Breast epithelium (tissue), 4 donors: ENCODE measurements around the gene FRRS1. TPM values are rescaled to one million over a fixed set of nuclear protein-coding genes. Genes with fewer than 3 reads are reported as not detected.
"Not testable (repeated sequence)": the region's sequence is repeated elsewhere in the genome, so short reads cannot be mapped to it uniquely, and the experiment has no call there.

Experiments
- DNase-seq, 2 donors: peaks; one replicate each; pipeline ENCODE4 v3.0.0-alpha.2; 2019; ENCODE audit warnings: low spot score in 2 of 2
- H3K27ac ChIP-seq, 2 donors: fragments of 200-600 bp; sonication (generic) in 1 of 2; one replicate each; pipeline ENCODE4 v1.5.1; 2016 to 2019; ENCODE audit warnings: mild to moderate bottlenecking in 1 of 2
- H3K27me3 ChIP-seq, 2 donors: fragments of 200-600 bp; sonication (generic) in 1 of 2; one replicate each; pipeline versions ENCODE4 v1.5.1 to v1.6.0; 2017 to 2019; ENCODE audit warnings: control low read depth in 1 of 2, mild to moderate bottlenecking in 1 of 2
- H3K36me3 ChIP-seq: fragments of 200-600 bp; one replicate; pipeline ENCODE4 v1.5.1; 2019
- H3K4me1 ChIP-seq, 2 donors: fragments of 200-600 bp; sonication (generic); one replicate each; pipeline ENCODE4 v1.5.1; 2016 to 2019; ENCODE audit warnings: control low read depth in 1 of 2
- H3K4me3 ChIP-seq, 3 donors: fragments of 200-600 bp; sonication (generic); 1 replicate in 2 of 3; 2 replicates in 1 of 3; pipeline ENCODE4 v1.5.1; 2016 to 2019; ENCODE audit warnings: mild to moderate bottlenecking in 3 of 3, moderate library complexity in 2 of 3
- H3K9me3 ChIP-seq, 2 donors: fragments of 200-600 bp; sonication (generic) in 1 of 2; one replicate each; pipeline ENCODE4 v1.5.1; 2016 to 2019; ENCODE audit warnings: control low read depth in 1 of 2
- POLR2A ChIP-seq: fragments of 450-650 bp; IDR thresholded peaks from one replicate; pipeline ENCODE4 v1.6.1; 2016; ENCODE audit warnings: antibody characterized with exemption, mild to moderate bottlenecking, moderate library complexity
- POLR2AphosphoS5 ChIP-seq, 3 donors: sonication (generic); formaldehyde crosslinking; IDR thresholded peaks; one replicate each; pipeline ENCODE4 v1.6.1; 2017; ENCODE audit warnings: antibody characterized with exemption in 3 of 3
- intact Hi-C: fragments of 100-400 bp; cut with DNase I; formaldehyde crosslinking; loops from one replicate; pipeline ENCODE4 v1.15.1; 2023; ENCODE audit warnings: low total_unique reads
- total RNA-seq, 3 donors: library from RNA; depleted of rRNA; stranded (reverse); fragments of >200 nt; gene quantifications; one replicate each; pipeline ENCODE4 v1.1.0, GENCODE V29; 2016
- TF ChIP-seq, protein P1 (sequence below), 3 donors: fragments of 450-650 bp; IDR thresholded peaks; one replicate each; pipeline ENCODE4 v1.5.1; 2016 to 2017; ENCODE audit warnings: antibody characterized with exemption in 3 of 3, mild to moderate bottlenecking in 3 of 3, moderate library complexity in 3 of 3

Gene FRRS1
- total RNA-seq, 3 donors from 2014 or later, result 12.1 to 21.1 (median 12.5) TPM

DNA sequence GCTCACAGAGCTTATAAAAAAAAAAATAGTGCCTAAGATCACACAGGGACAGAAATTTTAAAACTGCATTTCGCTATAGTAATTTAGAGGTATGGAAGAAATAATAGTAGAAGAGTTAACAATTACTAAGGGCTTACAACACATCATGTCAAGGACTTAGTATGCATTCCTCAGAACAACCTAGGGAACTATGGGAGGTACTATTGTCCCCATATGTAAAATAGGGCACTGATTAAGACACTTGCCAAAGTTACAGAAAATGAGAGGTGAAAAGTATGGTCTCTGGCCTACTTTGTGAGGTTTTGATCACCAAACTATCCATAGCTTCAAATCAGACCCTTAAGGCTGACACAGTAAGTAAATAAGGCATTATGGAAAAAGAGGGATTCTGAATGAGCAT is 4.7 kb downstream of the FRRS1 start:
- intact Hi-C loops, result no loop called here
- TF ChIP-seq POLR2AphosphoS5 (IDR thresholded peaks at IDR 0.05) (no peak), POLR2A (no peak)
- TF ChIP-seq, protein P1, sequence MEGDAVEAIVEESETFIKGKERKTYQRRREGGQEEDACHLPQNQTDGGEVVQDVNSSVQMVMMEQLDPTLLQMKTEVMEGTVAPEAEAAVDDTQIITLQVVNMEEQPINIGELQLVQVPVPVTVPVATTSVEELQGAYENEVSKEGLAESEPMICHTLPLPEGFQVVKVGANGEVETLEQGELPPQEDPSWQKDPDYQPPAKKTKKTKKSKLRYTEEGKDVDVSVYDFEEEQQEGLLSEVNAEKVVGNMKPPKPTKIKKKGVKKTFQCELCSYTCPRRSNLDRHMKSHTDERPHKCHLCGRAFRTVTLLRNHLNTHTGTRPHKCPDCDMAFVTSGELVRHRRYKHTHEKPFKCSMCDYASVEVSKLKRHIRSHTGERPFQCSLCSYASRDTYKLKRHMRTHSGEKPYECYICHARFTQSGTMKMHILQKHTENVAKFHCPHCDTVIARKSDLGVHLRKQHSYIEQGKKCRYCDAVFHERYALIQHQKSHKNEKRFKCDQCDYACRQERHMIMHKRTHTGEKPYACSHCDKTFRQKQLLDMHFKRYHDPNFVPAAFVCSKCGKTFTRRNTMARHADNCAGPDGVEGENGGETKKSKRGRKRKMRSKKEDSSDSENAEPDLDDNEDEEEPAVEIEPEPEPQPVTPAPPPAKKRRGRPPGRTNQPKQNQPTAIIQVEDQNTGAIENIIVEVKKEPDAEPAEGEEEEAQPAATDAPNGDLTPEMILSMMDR (IDR thresholded peaks at IDR 0.05), result no peak
- no peaks in the 10 kb centered on the region for H3K27me3 ChIP-seq
- no peak overlapping the region for H3K4me3 ChIP-seq
- no peaks in the 10 kb centered on the region for H3K4me1 ChIP-seq
- no peaks in the 10 kb centered on the region for H3K9me3 ChIP-seq
- DNase-seq, result no peak
- H3K27ac ChIP-seq, result peak overlapping the region; percentile 21 to 49
- H3K36me3 ChIP-seq, result no peaks in the 10 kb centered on the region

DNA sequence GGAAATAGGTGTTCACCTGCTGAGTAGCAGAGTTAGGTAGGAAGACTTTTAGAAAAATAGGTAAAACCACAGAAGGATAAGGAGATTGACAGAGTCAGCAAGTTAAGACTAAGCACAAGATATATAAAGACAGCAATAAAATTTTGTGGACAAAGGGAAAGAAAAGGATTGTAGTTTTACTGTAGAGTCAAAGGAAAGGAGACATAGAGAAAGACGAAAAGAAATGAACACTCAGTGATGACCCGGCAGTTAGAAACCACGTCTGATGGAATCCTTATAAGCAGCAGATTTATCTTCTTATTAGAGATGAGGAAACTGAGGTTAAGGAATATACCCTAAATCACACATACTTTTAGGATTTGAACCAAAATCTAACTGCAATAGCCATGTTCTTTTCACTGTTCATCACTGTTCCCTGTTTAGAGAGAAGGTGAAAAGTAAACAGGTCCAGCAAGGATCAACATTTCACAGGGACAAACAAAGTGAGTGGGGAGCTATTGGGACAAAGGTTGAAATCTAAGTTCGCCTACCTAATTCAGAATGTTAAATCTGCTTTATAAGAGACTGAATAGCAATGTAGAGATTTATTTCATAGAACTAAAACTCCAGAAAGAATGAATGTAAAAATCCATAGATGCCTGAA is 6.8 kb downstream of the FRRS1 start:
- Histone ChIP-seq H3K4me3 (no peak overlapping the region), H3K9me3 (no peaks in the 10 kb centered on the region), H3K36me3 (no peaks in the 10 kb centered on the region), H3K4me1 (no peaks in the 10 kb centered on the region), H3K27ac (peak overlapping the region; percentile 58 to 76), H3K27me3 (no peaks in the 10 kb centered on the region)
- intact Hi-C loops, result no loop called here
- no peak for TF ChIP-seq POLR2A
- DNase-seq, result no peak

DNA sequence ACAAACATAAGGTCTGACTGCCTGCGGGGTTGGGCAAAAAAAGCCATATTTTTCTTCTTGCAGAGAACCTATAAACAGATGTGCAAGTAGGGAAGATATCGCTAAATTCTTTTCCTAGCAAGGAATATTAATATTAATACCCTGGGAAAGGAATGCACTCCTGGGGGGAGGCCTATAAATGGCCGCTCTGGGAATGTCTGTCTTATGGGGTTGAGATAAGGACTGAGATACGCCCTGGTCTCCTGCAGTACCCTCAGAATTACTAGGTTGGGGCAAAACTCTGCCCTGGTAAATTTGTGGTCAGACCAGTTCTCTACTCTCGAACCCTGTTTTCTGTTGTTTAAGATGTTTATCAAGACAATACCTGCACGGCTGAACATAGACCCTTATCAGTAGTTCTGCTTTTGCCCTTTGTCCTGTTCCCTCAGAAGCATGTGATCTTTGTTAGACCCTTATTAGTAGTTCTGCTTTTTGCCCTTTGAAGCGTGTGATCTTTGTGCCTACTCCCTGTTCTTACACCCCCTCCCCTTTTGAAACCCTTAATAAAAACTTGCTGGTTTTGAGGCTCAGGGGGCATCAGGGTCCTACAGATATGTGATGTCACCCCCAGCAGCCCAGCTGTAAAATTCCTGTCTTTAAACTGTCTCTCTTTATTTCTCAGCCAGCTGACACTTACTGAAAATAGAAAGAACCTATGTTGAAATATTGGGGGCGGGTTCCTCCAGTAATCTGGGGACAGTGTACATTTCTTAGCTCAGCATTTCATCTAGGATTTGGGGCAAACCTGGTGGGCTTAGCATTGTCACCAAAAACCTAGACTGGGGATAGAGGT is 7.5 kb downstream of the FRRS1 start:
- DNase-seq, H3K4me3 ChIP-seq, intact Hi-C loops, H3K27me3 ChIP-seq, H3K36me3 ChIP-seq, H3K4me1 ChIP-seq, H3K9me3 ChIP-seq: not testable (repeated sequence)
- H3K27ac ChIP-seq, result peak overlapping the region; percentile 58 to 76

DNA sequence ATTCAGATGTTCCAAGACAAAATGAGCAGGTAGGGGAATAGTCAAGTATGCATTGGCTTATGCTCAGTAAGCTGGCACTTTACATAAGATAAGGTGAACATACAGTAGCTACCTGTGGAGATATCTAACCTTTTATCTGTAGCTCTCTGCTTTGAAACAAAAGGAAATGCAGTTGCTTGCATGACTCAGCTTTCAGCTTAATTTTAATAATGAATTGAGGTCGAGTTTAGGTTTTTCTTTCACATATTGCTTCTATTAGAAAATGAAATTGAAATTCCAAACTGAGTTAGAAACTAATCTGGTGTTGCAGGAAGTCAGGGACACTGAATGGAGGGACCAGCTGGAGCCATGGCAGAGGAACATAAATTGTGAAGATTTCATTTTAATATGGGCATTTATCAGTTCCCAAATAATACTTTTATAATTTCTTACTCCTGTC is 8.3 kb downstream of the FRRS1 start:
- TF ChIP-seq, protein P1 (IDR thresholded peaks at IDR 0.05), result no peak
- TF ChIP-seq POLR2AphosphoS5 (IDR thresholded peaks at IDR 0.05) (no peak), POLR2A (no peak)
- peak overlapping the region; percentile 58 to 76 for H3K27ac ChIP-seq

DNA sequence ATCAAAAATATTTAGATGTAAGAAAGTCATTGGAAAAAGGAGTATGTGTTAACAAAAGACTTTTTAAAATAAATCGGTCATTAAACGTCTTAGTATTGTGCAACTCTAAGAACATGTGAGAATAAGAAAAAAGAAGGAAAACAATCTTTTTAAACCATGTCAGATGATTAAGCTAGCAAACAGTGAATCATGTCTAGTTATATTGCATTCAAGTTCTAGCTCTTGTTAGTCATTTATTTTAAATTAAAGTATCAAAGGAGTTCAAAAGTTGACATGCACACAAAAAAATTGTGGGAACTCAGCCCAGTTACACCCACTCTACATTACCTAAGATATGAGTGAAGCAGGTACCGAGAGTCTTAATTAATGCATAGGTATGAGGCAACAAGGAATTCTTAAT is 9.8 kb downstream of the FRRS1 start:
- no peaks in the 10 kb centered on the region for H3K36me3 ChIP-seq
- DNase-seq, result no peak
- H3K4me1 ChIP-seq, result no peaks in the 10 kb centered on the region
- no peak overlapping the region for H3K4me3 ChIP-seq
- no peak overlapping the region for H3K27ac ChIP-seq
- TF ChIP-seq POLR2AphosphoS5 (IDR thresholded peaks at IDR 0.05) (no peak), POLR2A (no peak)
- TF ChIP-seq, protein P1 (IDR thresholded peaks at IDR 0.05), result no peak
- H3K27me3 ChIP-seq, result no peaks in the 10 kb centered on the region
- intact Hi-C loops, result no loop called here
- no peaks in the 10 kb centered on the region for H3K9me3 ChIP-seq

More for the DNA sequence above, 8.3 kb downstream of the FRRS1 start:
- DNase-seq, result no peak
- H3K4me3 ChIP-seq, result no peak overlapping the region
- H3K36me3 ChIP-seq, result no peaks in the 10 kb centered on the region
- no peaks in the 10 kb centered on the region for H3K4me1 ChIP-seq
- intact Hi-C loops, result no loop called here
- H3K9me3 ChIP-seq, result no peaks in the 10 kb centered on the region
- H3K27me3 ChIP-seq, result no peaks in the 10 kb centered on the region

DNA sequence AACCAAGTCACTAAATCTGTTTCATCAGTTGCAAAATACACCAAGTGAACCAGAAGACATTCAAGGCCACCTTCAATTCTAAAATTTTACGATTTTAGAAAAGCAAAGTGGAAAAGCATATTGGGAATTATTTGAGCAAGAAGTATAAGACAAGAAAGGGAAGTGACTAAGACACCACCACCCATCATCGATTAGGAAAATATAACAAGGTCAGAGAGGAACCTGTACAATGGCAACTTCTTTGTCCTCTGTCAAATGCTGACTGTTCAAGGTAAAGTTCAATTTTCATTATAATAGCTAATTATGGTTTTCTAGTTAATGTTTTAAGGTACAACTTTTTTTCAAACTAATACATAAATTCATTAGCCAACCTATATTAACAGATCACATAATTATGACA is 10.8 kb downstream of the FRRS1 start:
- TF ChIP-seq, protein P1 (IDR thresholded peaks at IDR 0.05), result no peak
- TF ChIP-seq POLR2AphosphoS5 (IDR thresholded peaks at IDR 0.05) (no peak), POLR2A (no peak)

More for the DNA sequence above, 10.8 kb downstream of the FRRS1 start:
- intact Hi-C loops, result no loop called here
- no peaks in the 10 kb centered on the region for H3K36me3 ChIP-seq
- no peak overlapping the region for H3K4me3 ChIP-seq
- DNase-seq, result no peak
- no peaks in the 10 kb centered on the region for H3K4me1 ChIP-seq
- no peak overlapping the region for H3K27ac ChIP-seq
- H3K9me3 ChIP-seq, result no peaks in the 10 kb centered on the region
- H3K27me3 ChIP-seq, result no peaks in the 10 kb centered on the region
